B cell (primary cell): ENCODE data around the gene PLEKHJ1. TPM values are rescaled to one million over a fixed set of nuclear protein-coding genes. Genes with fewer than 3 reads are reported as not detected.

Source experiments
- ATAC-seq: fragments of 200-7000 bp; cut with Tn5 transposase; one replicate; pipeline ENCODE4 v1.10.0; 2021; ENCODE audit warnings: low read depth, mild to moderate bottlenecking, moderate number of reproducible peaks, moderate library complexity
- CTCF ChIA-PET: fragments of 350-600 bp; sonication (Branson Sonifier 250); formaldehyde crosslinking; loops from one replicate; lab custom pipeline; 2021; ENCODE audit warnings: antibody characterized with exemption, inconsistent platforms; lab: Charles Lee
- POLR2A ChIA-PET: fragments of 350-600 bp; sonication (Branson Sonifier 250); formaldehyde crosslinking; loops from one replicate; lab custom pipeline; 2021; ENCODE audit warnings: antibody characterized with exemption; lab: Charles Lee
- DNase-seq: peaks from one replicate; pipeline ENCODE4 v3.0.0; 2013
- H2AFZ ChIP-seq: 2 replicates; pipeline ENCODE4 v1.6.1; 2012; ENCODE audit warnings: mild to moderate bottlenecking, low read depth, low read length; ENCODE audit not compliant: insufficient read depth, poor library complexity, severe bottlenecking
- H3K27ac ChIP-seq, 2 donors: 1 replicate in 1 of 2; 2 replicates in 1 of 2; pipeline ENCODE4 v1.5.1; 2012 to 2013; ENCODE audit warnings: low read length in 2 of 2, mild to moderate bottlenecking in 2 of 2, moderate library complexity in 1 of 2
- H3K27me3 ChIP-seq, 4 experiments: fragments of 200-600 bp in 1 of 4; sonication (generic) in 1 of 4; replicated peaks in 1 of 4; 1 replicate in 2 of 4; 2 replicates in 2 of 4; pipeline versions ENCODE4 v1.6.1 to v1.7.0; 2013 to 2016; ENCODE audit warnings: low read length in 3 of 4, mild to moderate bottlenecking in 2 of 4, mixed read lengths in 1 of 4, moderate library complexity in 1 of 4; ENCODE audit not compliant: insufficient read depth in 4 of 4, control insufficient read depth in 3 of 4; ENCODE audit errors: control extremely low read depth in 1 of 4
- H3K36me3 ChIP-seq, 2 experiments: replicated peaks in 1 of 2; 1 replicate in 1 of 2; 2 replicates in 1 of 2; pipeline versions ENCODE4 v1.6.1 to v1.7.1; 2013; ENCODE audit warnings: low read length in 1 of 2; ENCODE audit not compliant: insufficient read depth in 2 of 2, control insufficient read depth in 1 of 2; ENCODE audit errors: control extremely low read depth in 1 of 2, extremely low read depth in 1 of 2
- H3K4me1 ChIP-seq, 2 donors: fragments of 200-600 bp in 1 of 2; sonication (generic) in 1 of 2; 1 replicate in 1 of 2; 2 replicates in 1 of 2; pipeline versions ENCODE4 v1.5.1 to v1.6.1; 2013 to 2017; ENCODE audit warnings: low read length in 2 of 2; ENCODE audit not compliant: control insufficient read depth in 2 of 2, insufficient read depth in 2 of 2
- H3K4me2 ChIP-seq: replicated peaks from 2 replicates; pipeline ENCODE3; 2012; ENCODE audit warnings: mild to moderate bottlenecking, low read depth, low read length; ENCODE audit not compliant: poor library complexity, severe bottlenecking
- H3K4me3 ChIP-seq, 5 experiments: fragments of 200-600 bp in 1 of 5; sonication (generic) in 1 of 5; 1 replicate in 3 of 5; 2 replicates in 2 of 5; pipeline versions ENCODE4 v1.5.1 to v1.7.0; 2011 to 2016; ENCODE audit warnings: low read length in 4 of 5, mild to moderate bottlenecking in 4 of 5, low read depth in 2 of 5, control low read depth in 1 of 5, moderate library complexity in 1 of 5; ENCODE audit not compliant: insufficient read depth in 1 of 5; ENCODE audit errors: control extremely low read depth in 1 of 5, extremely low read depth in 1 of 5
- H3K79me2 ChIP-seq: fragments of 200-600 bp; sonication (generic); one replicate; pipeline ENCODE4 v1.6.0; 2016; ENCODE audit warnings: low read length; ENCODE audit not compliant: control insufficient read depth, insufficient read depth
- H3K9ac ChIP-seq: fragments of 200-600 bp; sonication (generic); 2 replicates; pipeline ENCODE4 v1.6.1; 2017; ENCODE audit warnings: mild to moderate bottlenecking, low read length, moderate library complexity
- H3K9me3 ChIP-seq, 3 donors: one replicate each; pipeline versions ENCODE4 v1.6.1 to v1.7.1; 2013; ENCODE audit warnings: low read length in 2 of 3; ENCODE audit not compliant: control insufficient read depth in 2 of 3, insufficient read depth in 1 of 3; ENCODE audit errors: control extremely low read depth in 1 of 3
- H4K20me1 ChIP-seq: 2 replicates; pipeline ENCODE4 v1.6.0; 2012; ENCODE audit warnings: mild to moderate bottlenecking, low read length; ENCODE audit not compliant: insufficient read depth, control insufficient read depth, poor library complexity, severe bottlenecking
- H3K27ac Mint-ChIP-seq: one replicate; pipeline ENCODE4 v1.8.0; 2021; ENCODE audit warnings: mixed read lengths
- H3K27me3 Mint-ChIP-seq: one replicate; pipeline ENCODE4 v1.8.0; 2021; ENCODE audit warnings: mixed read lengths
- H3K4me1 Mint-ChIP-seq: one replicate; pipeline ENCODE4 v1.8.0; 2021; ENCODE audit warnings: mixed read lengths
- H3K4me3 Mint-ChIP-seq: one replicate; pipeline ENCODE4 v1.8.0; 2021; ENCODE audit warnings: mixed read lengths
- H3K9me3 Mint-ChIP-seq: one replicate; pipeline ENCODE4 v1.8.0; 2022; ENCODE audit warnings: mixed read lengths; ENCODE audit not compliant: insufficient read depth
- CTCF ChIP-seq: fragments of 200-600 bp; IDR thresholded peaks from one replicate; pipeline ENCODE4 v1.8.0; 2022; ENCODE audit warnings: antibody characterized with exemption, mild to moderate bottlenecking
- EZH2 ChIP-seq: IDR thresholded peaks from 2 replicates; pipeline ENCODE4 v1.6.1; 2012; ENCODE audit warnings: borderline replicate concordance, low read depth, mild to moderate bottlenecking, moderate library complexity, low read length; ENCODE audit not compliant: insufficient read depth, poor library complexity, severe bottlenecking
- WGBS: methylation state at CpG from one replicate; pipeline ENCODE4 v1.1.5; 2013; ENCODE audit warnings: missing lambda C conversion rate; ENCODE audit not compliant: insufficient coverage; 5-methylcytosine and 5-hydroxymethylcytosine counted together
- intact Hi-C: fragments of 100-400 bp; cut with micrococcal nuclease; formaldehyde crosslinking; loops from one replicate; pipeline ENCODE4 v1.10.0; 2022
- polyA plus RNA-seq: library from polyadenylated mRNA; depleted of rRNA; stranded (reverse); fragments of >200 nt; gene quantifications from 2 replicates; pipeline ENCODE4 v1.2.3, GENCODE V29; 2012
- total RNA-seq, 2 donors: library from RNA; stranded (reverse); fragments of 120-200 nt in 1 of 2; gene quantifications; 1 replicate in 1 of 2; 2 replicates in 1 of 2; pipeline versions ENCODE4 v1.2.3 to v1.2.4, GENCODE V29; 2013 to 2022

The PLEKHJ1 gene
- total and polyA plus RNA-seq, 2 donors (not counting 1 experiment from before 2014, with no cell fraction given): 86.7 to 117 TPM

DNA sequence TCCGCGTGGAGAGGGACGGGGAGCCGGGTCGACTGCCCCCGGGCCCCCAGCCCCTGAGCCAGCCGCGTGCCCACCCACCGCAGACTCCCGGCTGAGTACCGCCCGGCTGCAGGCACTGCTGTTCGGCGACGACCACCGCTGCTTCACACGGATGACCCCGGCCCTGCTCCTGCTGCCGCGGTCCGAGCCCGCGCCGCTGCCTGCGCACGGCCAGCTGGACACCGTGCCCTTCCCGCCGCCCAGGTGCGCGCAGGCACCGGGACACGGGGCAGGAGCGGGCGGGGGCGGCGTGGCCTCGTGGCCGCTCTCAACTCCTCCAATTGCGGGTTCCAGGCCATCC lies 14.6 kb upstream of the PLEKHJ1 start:
- ATAC-seq (no peak), DNase-seq (no peak)
- WGBS: 18% methylated on average over 40 of the region's 40 CpGs
- Histone ChIP-seq H2AFZ (no peak overlapping the region), H3K27me3 (peaks cover 0 to 38% (median 14%) of the 10 kb centered on the region in 4 experiments), H3K4me1 (peaks cover 33 to 43% of the 10 kb centered on the region in 2 donors), H3K27ac (no peak overlapping the region), H3K36me3 (peaks cover 0 to 28% of the 10 kb centered on the region in 2 experiments), H3K4me3 (no peak overlapping the region), H3K9me3 (peaks cover 0 to 15% (median 0%) of the 10 kb centered on the region in 3 donors), H4K20me1 (peaks cover 57% of the 10 kb centered on the region), H3K79me2 (peaks cover 14% of the 10 kb centered on the region), H3K9ac (no peak overlapping the region), H3K4me2 (peak overlapping the region; percentile 100)
- Mint-ChIP-seq H3K9me3 (no peaks in the 10 kb centered on the region), H3K4me1 (peaks cover 26% of the 10 kb centered on the region), H3K27me3 (no peaks in the 10 kb centered on the region), H3K27ac (no peak overlapping the region), H3K4me3 (peak overlapping the region; percentile 41)
- CTCF ChIA-PET: interaction anchor here (1.1 to 6.3 kb wide), 4 partner anchors 12 to 95 kb away, joined by 3 to 63 read pairs (median 18); no protein-coding TSS in a partner anchor
- POLR2A ChIA-PET: interaction anchor here (0.6 kb wide), 1 partner anchor 14 kb away, joined by 4 read pairs; no protein-coding TSS in a partner anchor
- no peak for TF ChIP-seq CTCF
- no peak for TF ChIP-seq EZH2
- intact Hi-C loops: loop anchor here (5.0 kb wide), 1 partner anchor 37 kb away; no protein-coding TSS in a partner anchor
